H1 (cell line): ENCODE measurements around the gene OR4E2.

ENCODE experiments used
- BACH1 ChIP-seq: IDR thresholded peaks from 2 replicates; pipeline ENCODE4 v1.6.1; 2012; ENCODE audit warnings: low read length, improper control_type of control experiment
- EP300 ChIP-seq, 2 experiments: IDR thresholded peaks; 1 replicate in 1 of 2; 2 replicates in 1 of 2; pipeline ENCODE4 v1.6.1; 2011 to 2012; ENCODE audit warnings: low read depth in 2 of 2, low read length in 2 of 2, mild to moderate bottlenecking in 2 of 2, borderline replicate concordance in 1 of 2, inconsistent platforms in 1 of 2, moderate library complexity in 1 of 2
- POLR2AphosphoS5 ChIP-seq: IDR thresholded peaks from 2 replicates; pipeline ENCODE4 v1.6.1; 2011; ENCODE audit warnings: low read depth, low read length
- RXRA ChIP-seq: IDR thresholded peaks from 2 replicates; pipeline ENCODE4 v1.6.1; 2011; ENCODE audit warnings: low read depth, mild to moderate bottlenecking, low read length, moderate library complexity; ENCODE audit not compliant: insufficient read depth
- SIN3A ChIP-seq, 2 experiments: IDR thresholded peaks in 1 of 2; conservative IDR thresholded peaks in 1 of 2; 2 replicates each; pipeline ENCODE4 v1.6.1; 2011 to 2012; ENCODE audit warnings: low read length in 2 of 2, improper control_type of control experiment in 1 of 2, low read depth in 1 of 2, mild to moderate bottlenecking in 1 of 2
- SRF ChIP-seq: IDR thresholded peaks from 2 replicates; pipeline ENCODE4 v1.6.1; 2011; ENCODE audit warnings: mild to moderate bottlenecking, low read depth, low read length, moderate library complexity
- TBP ChIP-seq: IDR thresholded peaks from 2 replicates; pipeline ENCODE4 v1.6.1; 2011; ENCODE audit warnings: low read depth, low read length, improper control_type of control experiment

DNA sequence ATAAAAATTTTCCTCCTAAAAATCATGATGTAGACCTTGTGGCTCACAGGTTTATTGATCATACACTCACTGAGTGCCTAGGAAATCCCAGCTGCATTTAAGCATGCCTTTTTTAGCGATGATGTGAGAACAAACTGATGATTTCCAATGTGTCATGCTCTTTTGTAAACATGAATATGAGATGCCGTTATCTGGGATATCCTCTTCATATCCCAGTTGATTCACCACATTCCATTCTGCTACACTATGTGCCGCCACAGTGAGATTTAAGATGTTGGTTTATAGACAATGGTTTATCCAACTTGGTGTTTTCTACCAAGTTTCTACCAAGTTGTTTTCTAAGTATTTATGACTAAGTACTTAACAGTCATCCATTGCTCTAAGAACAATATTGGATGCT, 14.7 kb downstream of the OR4E2 start:
- TF ChIP-seq POLR2AphosphoS5 (no peak), TBP (no peak), SRF (no peak), BACH1 (no peak), EP300 (IDR thresholded peaks at IDR 0.05; ENCODE audit: borderline replicate concordance in 1 of 2, low read depth in 2 of 2, low read length in 2 of 2) (no peak), SIN3A (conservative IDR thresholded peaks at IDR 0.05 in 1 of 2, IDR thresholded peaks at IDR 0.05 in 1 of 2; ENCODE audit: low read depth in 1 of 2, low read length in 2 of 2) (no peak), RXRA (no peak)
